Adrenal gland (tissue), 12 donors: ENCODE results near the gene PEBP1. TPM values are rescaled to one million over a fixed set of nuclear protein-coding genes. Genes with fewer than 3 reads are reported as not detected.

ENCODE experiments used
- DNase-seq, 7 donors: peaks; one replicate each; pipeline ENCODE4 v3.0.0-alpha.2; 2019 to 2020
- H3K27ac ChIP-seq, 5 donors: fragments of 200-600 bp; sonication (generic) in 4 of 5; 1 replicate in 3 of 5; 2 replicates in 2 of 5; pipeline versions ENCODE4 v1.5.1 to v1.8.0; 2016 to 2020; ENCODE audit warnings: mild to moderate bottlenecking in 1 of 5
- H3K27me3 ChIP-seq: fragments of 200-600 bp; 2 replicates; pipeline ENCODE4 v1.8.0; 2021
- H3K36me3 ChIP-seq, 2 donors: fragments of 200-600 bp; replicated peaks in 1 of 2; 1 replicate in 1 of 2; 2 replicates in 1 of 2; pipeline versions ENCODE4 v1.5.1 to v1.8.0; 2018 to 2022
- H3K4me1 ChIP-seq, 2 donors: fragments of 200-600 bp; replicated peaks in 1 of 2; 1 replicate in 1 of 2; 2 replicates in 1 of 2; pipeline versions ENCODE4 v1.5.1 to v1.8.0; 2018 to 2021
- H3K4me3 ChIP-seq, 4 donors: fragments of 200-600 bp; sonication (generic) in 3 of 4; one replicate each; pipeline ENCODE4 v1.5.1; 2016 to 2018
- H3K9me3 ChIP-seq, 3 donors: fragments of 200-600 bp; sonication (generic) in 1 of 3; replicated peaks in 1 of 3; 1 replicate in 2 of 3; 2 replicates in 1 of 3; pipeline versions ENCODE4 v1.5.1 to v1.8.0; 2016 to 2021
- CTCF ChIP-seq, 6 experiments: fragments of 450-650 bp in 4 of 6; fragments of 200-600 bp in 2 of 6; sonication (generic) in 1 of 6; IDR thresholded peaks; 1 replicate in 5 of 6; 2 replicates in 1 of 6; pipeline versions ENCODE4 v1.5.1 to v1.8.0; 2016 to 2021; ENCODE audit warnings: antibody characterized with exemption in 6 of 6, mild to moderate bottlenecking in 2 of 6, moderate library complexity in 1 of 6
- POLR2A ChIP-seq, 2 donors: fragments of 450-650 bp; IDR thresholded peaks; one replicate each; pipeline ENCODE4 v1.6.1; 2017; ENCODE audit warnings: antibody characterized with exemption in 2 of 2, mild to moderate bottlenecking in 2 of 2, moderate library complexity in 1 of 2
- WGBS, 4 donors: extraction: QIAGEN DNeasy Blood & Tissue Kit in 2 of 4; methylation state at CpG; one replicate each; pipeline versions ENCODE4 v1.1.5 to v1.1.7; 2013 to 2017; 5-methylcytosine and 5-hydroxymethylcytosine counted together
- intact Hi-C, 2 donors: fragments of 100-400 bp; cut with DNase I; formaldehyde crosslinking; loops; one replicate each; pipeline versions ENCODE4 v1.14.1 to v1.15.0; 2022 to 2023
- polyA plus RNA-seq, 3 donors: library from polyadenylated mRNA; stranded (reverse); fragments of 200-250 nt in 2 of 3; fragments of 350-450 nt in 1 of 3; fragmentation: Illumina TruSeq in 1 of 3; extraction: RNeasy Lipid Tissue Mini Kit (QIAGEN cat#74804) in 1 of 3; gene quantifications; one replicate each; pipeline ENCODE4 v1.2.3, GENCODE V29; 2013 to 2014
- total RNA-seq, 9 donors: library from RNA; depleted of rRNA in 4 of 9; stranded (reverse); fragments of >200 nt in 4 of 9; fragments of 120-200 nt in 1 of 9; fragmentation: NEBNext Ultra II Directional in 1 of 9; extraction: Animal tissue kit (Norgen Biotek cat#: 25700) in 1 of 9; gene quantifications; one replicate each; pipeline versions ENCODE4 v1.1.0 to v1.2.4, GENCODE V29; 2013 to 2023
- donor health status: healthy with polysubstance abuse.
- donor health status: Bipolar disorder and iron deficiency.
- donor health status: DM: yes; HTN: yes; CAD: no.
- donor health status: DM: no; HTN: no; CAD: no.
- donor health status: DM: no; HTN: no; CAD: no.
- donor health status: DM: yes; HTN: yes; CAD: no.

PEBP1 gene
- total and polyA plus RNA-seq, 12 donors, result 1,179 to 3,690 (median 2,332) TPM

GRCh38 chr12:118098401-118098800 lies 37.5 kb upstream of the PEBP1 start:
- WGBS, 4 donors, result 59 to 75% (median 68%) methylated on average over 3 of the region's 3 CpGs
- Histone ChIP-seq H3K4me3 (no peak overlapping the region), H3K4me1 (peaks cover 5 to 13% of the 10 kb centered on the region in 2 donors), H3K27me3 (no peaks in the 10 kb centered on the region), H3K36me3 (peaks cover 0 to 4% of the 10 kb centered on the region in 2 donors), H3K9me3 (no peaks in the 10 kb centered on the region), H3K27ac (no peak overlapping the region)
- TF ChIP-seq POLR2A (IDR thresholded peaks at IDR 0.05) (no peak), CTCF (IDR thresholded peaks at IDR 0.05) (no peak)
- intact Hi-C loops, result no loop called here
- no peak for DNase-seq

- no peak for DNase-seq
- Histone ChIP-seq H3K4me1 (peaks cover 5 to 13% of the 10 kb centered on the region in 2 donors), H3K9me3 (no peaks in the 10 kb centered on the region), H3K4me3 (no peak overlapping the region), H3K27me3 (no peaks in the 10 kb centered on the region), H3K36me3 (peaks cover 0 to under 1% of the 10 kb centered on the region in 2 donors), H3K27ac (no peak overlapping the region)
- intact Hi-C loops, result no loop called here
- no peak for TF ChIP-seq CTCF (IDR thresholded peaks at IDR 0.05)
- no peak for TF ChIP-seq POLR2A (IDR thresholded peaks at IDR 0.05)
- 93 to 95% (median 94%) methylated on average over 12 of the region's 12 CpGs for WGBS, 4 donors
Measured at GRCh38 chr12:118098911-118099671, 36.8 kb upstream of the PEBP1 start.

- Histone ChIP-seq H3K36me3 (no peaks in the 10 kb centered on the region), H3K9me3 (no peaks in the 10 kb centered on the region), H3K27me3 (no peaks in the 10 kb centered on the region), H3K27ac (no peak overlapping the region), H3K4me1 (peaks cover 5 to 19% of the 10 kb centered on the region in 2 donors), H3K4me3 (no peak overlapping the region)
- 87 to 93% (median 91%) methylated on average over 3 of the region's 3 CpGs for WGBS, 4 donors
- TF ChIP-seq CTCF (IDR thresholded peaks at IDR 0.05) (no peak), POLR2A (IDR thresholded peaks at IDR 0.05) (no peak)
- no peak for DNase-seq
- intact Hi-C loops, result no loop called here
Measured at GRCh38 chr12:118101051-118101450, 34.9 kb upstream of the PEBP1 start.

- H3K9me3 ChIP-seq, result no peaks in the 10 kb centered on the region
- H3K27ac ChIP-seq, result no peak overlapping the region
- no peaks in the 10 kb centered on the region for H3K36me3 ChIP-seq
- H3K4me1 ChIP-seq, result peaks cover 5 to 19% of the 10 kb centered on the region in 2 donors
- WGBS, 4 donors, result 68 to 74% (median 71%) methylated on average over 3 to 6 of the region's 6 CpGs
- TF ChIP-seq POLR2A (IDR thresholded peaks at IDR 0.05) (no peak), CTCF (IDR thresholded peaks at IDR 0.05) (no peak)
- DNase-seq, result peak in 1 of 7 donors; percentile 22
- H3K4me3 ChIP-seq, result no peak overlapping the region
- H3K27me3 ChIP-seq, result no peaks in the 10 kb centered on the region
- intact Hi-C loops, result no loop called here
Measured at GRCh38 chr12:118102070-118102469, 33.9 kb upstream of the PEBP1 start.
